NCI-H2107 (cell line): ENCODE results near the gene RNF213.
"Not testable (repeated sequence)": the region's sequence is repeated elsewhere in the genome, so short reads cannot be mapped to it uniquely, and the experiment has no call there.

ENCODE experiments used
- DNase-seq: peaks from one replicate; lab custom pipeline; 2025; lab: John Stamatoyannopoulos, UW

RNF213 gene

DNA sequence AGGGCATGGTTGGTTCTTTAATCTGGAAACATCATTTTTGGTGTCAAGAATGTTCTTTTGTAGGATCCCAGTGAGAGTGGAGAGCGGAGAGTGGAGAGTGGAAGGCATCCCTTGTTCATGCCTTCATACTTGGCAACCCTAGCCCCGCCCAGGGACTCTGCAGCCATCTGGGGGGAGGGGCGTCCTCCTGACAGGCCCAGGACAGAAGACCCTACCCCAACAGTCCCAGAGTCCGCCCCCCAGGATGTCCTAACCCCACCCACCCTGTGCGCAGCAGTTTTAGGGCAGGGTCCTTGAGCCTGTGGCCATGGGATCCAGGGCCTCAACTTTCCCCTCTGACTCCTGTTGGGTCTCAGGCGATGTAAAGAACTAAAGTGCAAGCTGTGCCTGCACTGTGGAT is 36.0 kb upstream of the RNF213 start:
- DNase-seq: no peak

DNA sequence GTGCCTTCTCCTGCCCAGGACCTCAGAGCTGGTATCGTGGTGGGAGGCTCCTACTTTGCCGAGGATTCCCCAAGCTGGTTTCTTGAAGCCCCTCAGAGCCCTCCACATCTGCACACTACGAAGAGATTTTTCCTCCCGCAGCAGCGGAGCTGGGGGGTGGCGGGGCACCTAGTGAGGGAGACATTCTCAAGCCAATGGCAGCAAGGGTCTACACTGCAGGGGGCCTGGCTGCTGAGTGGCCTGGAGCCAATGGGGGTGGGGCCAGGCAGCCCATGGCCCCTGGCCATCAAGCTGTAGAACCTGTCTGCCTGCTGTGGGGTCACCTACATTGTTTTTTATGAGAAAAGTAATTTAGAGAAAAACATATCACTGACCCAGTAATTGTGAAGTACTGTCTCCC is 35.4 kb upstream of the RNF213 start:
- DNase-seq: no peak

DNA sequence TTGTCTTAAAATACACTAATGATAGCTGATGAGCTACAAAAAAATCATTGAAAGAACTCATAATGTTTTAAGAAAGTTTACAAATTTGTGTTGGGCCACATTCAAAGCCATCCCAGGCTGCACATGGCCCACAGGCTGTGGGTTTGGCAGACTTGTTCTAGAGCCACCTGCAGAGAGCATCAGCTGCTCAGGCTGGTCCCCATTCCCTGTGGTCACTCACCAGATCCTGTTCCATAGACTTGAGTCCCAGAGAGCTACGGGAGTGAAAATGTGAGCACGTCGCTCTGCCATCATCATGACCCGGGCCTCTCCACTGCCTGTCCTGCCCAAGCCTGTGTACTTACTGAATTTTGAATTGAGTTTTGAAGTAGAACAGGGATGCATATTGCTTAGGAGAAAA is 33.5 kb upstream of the RNF213 start:
- no peak for DNase-seq

DNA sequence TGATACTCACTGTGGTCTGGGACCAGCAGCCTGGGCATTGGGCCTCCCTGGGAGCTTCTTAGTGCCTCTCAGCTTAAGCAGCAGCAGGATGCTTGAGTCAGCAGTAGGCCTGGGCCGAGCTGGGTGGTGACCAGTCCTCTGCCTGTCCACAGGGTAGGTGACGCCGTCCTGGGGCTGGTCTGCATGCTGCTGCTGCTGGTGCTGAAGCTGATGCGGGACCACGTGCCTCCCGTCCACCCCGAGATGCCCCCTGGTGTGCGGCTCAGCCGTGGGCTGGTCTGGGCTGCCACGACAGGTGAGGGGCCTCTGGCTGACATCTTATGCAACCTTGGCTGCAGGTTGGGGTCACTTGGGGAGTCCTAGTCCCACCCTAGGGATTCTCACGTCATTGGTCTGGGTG is 33.0 kb upstream of the RNF213 start:
- no peak for DNase-seq

DNA sequence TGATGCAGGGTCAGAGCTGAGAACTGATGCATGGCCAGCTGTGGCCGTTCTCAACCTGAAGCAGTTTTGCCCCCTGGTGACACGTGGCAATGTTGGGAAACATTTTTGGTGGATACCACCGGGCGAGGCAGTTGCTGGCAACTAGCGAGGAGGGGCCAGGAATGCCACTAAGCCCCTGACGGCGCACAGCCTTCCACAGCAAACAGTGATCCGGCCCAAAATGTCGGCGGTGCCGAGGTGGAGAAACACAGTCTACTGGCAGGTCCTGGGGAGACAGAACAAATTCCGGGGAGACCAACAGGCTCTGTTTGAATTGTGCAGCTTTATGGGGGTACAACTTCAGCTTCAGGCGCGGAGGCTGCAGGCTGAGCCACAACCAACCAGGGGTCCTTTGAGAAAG is 32.2 kb upstream of the RNF213 start:
- no peak for DNase-seq

DNA sequence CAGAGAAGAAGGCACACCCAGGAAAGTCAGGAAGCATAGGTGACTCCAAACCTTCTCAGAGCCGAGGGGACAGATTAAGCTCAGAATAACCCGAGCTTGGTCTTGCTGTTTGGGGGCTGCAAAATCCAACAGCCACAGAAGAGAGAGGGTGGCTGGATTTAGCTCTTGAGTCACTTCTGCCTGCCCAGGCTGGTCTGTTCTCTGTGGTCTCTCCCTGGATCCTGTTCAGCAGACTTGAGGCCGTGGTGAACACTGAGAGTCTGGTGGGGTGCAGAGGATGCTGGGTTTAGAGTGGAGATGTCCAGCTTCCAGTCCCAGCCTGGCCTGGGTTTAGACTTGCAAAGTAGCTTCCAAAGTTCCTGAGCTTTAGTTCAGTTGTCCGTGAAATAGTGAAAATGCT is 31.6 kb upstream of the RNF213 start:
- no peak for DNase-seq

DNA sequence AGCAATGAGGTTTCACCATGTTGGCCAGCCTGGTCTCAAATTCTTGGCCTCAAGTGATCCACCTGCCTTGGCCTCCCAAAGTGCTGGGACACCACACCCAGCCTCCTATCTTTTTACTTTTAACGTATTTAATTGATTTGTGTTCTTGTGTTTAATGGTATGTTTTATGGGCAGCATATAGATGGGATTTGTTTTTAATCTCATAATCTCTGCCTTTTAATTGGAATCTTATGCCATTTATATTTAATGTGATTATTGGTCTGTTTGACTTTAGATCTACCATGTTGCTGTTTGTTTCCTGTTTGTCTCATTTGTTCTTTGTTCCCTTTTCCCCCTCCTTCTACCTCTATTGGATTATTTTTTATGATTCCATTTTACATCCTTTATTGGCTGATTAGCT is 28.2 kb upstream of the RNF213 start:
- no peak for DNase-seq

GRCh38 chr17:80233202-80233601 is 27.4 kb upstream of the RNF213 start:
- no peak for DNase-seq

DNA sequence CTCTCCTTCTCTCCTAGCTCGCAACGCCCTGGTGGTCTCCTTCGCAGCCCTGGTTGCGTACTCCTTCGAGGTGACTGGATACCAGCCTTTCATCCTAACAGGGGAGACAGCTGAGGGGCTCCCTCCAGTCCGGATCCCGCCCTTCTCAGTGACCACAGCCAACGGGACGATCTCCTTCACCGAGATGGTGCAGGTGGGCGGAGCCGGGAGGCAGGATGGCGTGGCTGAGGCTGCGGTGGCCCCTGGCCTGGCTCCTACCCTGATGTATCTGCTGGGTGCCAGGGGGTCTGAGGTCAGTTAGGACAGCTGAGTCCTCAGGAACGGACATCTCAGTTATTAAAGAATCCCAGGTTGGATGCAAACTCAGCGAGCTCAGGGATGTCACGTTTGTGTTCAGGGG is 23.7 kb upstream of the RNF213 start:
- no peak for DNase-seq

GRCh38 chr17:80237386-80237785 is 23.3 kb upstream of the RNF213 start:
- DNase-seq: no peak

DNA sequence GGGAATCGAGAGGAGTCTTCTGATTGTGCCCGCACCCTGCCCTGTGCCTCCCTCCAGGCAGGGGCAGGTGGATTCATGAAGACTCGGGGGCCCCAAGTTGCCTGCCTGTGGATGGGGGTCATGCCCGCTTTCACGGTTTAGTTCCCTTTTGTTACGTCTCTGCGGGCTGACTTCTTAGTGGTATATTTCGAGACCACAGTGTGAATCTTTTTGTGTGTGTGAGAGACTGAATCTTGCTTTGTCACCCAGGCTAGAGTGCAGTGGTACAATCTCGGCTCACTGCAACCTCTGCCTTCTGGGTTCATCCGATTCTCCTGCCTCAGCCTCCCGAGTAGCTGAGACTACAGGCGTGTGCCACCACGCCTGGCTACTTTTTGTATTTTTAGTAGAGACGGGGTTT is 18.1 kb upstream of the RNF213 start:
- no peak for DNase-seq

DNA sequence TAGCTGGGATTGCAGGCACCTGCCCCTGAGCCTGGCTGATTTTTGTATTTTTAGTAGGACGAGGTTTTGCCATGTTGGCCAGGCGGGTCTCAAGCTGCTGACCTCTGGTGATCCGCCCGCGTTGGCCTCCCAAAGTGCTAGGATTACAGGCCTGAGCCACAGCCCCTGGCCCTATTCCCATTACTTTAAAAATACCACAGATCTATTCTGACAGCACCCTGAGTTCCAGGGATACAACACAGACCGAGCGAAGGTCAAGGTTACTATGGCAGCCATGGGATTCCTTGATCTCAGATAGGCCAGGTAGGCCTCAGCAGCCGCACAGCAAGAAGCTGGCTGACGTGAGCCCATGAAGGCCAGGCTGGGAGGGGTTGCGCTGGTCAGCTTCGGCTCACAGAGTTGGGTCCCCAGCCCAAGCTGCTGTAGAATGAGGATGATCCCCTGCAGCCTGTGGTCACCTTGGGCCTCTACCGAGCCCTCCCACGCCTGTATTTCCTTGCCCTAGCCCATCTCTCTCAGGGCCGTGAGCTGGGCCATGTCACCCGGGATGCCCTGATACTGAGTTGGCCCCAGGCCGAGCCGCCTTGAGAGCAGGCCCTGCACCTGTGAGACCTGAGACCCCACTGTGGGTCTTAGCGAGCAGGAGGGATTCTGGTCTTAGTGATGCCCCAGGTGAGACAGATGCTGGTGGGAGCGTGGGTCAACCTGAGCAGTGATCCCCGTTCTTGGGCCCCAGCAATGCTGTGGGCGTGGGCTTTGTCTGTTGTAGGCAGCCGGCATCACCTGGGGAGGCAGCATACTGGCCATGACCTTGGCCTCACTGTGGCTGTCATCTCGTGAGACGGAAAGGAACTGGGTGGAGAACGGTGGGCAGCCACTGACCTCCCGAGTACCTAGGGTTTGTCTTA is 16.9 kb upstream of the RNF213 start:
- DNase-seq: no peak

- not testable (repeated sequence) for DNase-seq
Observed at GRCh38 chr17:80244448-80244847, 16.2 kb upstream of the RNF213 start.

DNA sequence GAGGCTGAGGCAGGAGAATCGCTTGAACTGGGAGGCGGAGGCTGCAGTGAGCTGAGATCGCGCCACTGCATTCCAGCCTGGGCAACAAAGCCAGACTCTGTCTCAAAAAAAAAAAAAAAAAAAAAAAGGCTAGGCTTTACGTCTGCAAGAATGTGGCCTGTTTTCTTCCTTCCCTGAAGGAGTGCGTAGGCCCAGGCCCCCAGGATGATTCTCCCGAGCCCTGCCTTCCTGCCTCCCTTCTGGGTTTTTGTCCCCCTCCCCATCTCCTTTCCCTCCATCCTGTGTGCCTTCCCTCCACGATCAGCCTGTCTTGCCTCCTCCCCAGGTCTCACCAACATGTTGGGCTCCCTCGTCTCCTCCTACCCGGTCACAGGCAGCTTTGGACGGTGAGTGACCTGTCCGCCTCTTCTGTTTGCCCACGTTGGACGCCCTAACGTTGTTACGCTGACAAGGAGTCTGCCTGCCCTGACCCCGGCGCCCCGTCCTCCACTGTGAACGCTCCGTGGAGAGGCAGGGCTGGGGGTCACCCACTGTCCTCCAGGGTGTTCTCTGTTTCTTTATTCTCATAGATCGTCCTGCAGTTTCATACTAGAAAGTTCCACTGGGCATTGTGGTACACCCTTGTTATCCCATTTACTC is 15.7 kb upstream of the RNF213 start:
- no peak for DNase-seq

DNA sequence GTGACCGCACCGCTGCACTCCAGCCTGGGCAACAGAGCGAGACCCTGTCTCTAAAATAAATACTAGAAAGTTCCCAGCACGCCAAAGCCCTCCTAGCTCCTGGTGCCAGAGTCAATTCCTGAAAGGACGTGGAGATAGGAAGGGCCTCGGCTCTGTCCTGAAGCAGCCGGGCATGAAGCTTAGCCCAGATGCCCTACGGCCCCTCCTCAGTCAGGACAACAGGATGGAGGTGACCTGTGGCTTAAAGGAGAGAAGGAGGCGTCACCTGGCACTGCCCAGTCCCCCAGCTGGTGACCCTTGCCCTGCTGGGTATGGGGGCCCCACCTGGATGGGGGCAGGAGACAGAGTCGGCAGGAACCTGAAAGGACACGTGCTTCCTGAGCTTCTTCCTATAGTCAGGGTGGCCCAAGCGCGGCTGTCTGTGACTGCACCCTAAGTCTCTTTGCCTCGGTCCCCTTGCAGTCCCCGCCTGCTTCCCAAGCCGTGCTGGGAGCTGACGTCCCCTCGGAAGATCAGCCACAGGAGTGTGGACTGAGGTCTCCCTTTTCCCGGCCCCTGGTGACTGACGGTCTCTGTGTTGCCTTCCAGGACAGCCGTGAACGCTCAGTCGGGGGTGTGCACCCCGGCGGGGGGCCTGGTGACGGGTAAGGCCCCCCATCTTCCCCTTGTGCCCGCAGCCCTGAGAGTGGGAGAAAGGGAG is 14.9 kb upstream of the RNF213 start:
- no peak for DNase-seq

DNA sequence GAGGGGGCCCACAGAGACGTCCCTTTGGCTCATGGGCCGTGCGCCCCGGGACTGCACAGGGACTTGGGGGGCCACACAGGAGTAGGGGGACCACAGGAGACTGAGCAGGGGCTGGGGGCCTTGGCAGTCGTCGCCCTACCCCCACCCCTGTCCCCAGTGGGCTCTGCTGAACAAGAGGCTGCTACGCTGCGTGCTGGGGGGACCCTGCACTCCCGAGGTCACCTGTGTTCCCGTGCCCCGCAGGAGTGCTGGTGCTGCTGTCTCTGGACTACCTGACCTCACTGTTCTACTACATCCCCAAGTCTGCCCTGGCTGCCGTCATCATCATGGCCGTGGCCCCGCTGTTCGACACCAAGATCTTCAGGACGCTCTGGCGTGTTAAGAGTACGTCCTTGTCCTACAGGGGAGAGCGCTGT is 14.4 kb upstream of the RNF213 start:
- no peak for DNase-seq

DNA sequence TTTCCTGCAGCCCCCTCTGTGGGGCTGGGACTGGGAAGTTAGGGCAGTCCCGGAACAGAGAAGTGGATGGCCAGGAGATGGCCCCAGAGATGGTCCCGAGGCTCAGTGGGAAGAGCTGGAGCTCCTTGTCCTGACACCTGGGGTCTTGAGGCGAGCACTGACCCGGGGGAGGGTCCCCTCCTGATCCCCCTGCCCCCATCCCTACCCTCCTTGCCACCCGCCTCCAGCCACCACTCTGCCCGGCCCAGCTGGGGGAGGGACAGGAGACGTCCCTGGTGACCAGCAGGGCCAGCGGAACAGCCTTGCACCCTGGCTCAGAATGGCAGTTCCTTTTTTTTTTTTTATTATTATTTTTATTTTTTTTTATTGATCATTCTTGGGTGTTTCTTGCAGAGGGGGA is 13.9 kb upstream of the RNF213 start:
- no peak for DNase-seq

- no peak for DNase-seq
Observed at GRCh38 chr17:80247561-80247960, 13.1 kb upstream of the RNF213 start.

GRCh38 chr17:80248001-80248893 is 12.4 kb upstream of the RNF213 start:
- no peak for DNase-seq

DNA sequence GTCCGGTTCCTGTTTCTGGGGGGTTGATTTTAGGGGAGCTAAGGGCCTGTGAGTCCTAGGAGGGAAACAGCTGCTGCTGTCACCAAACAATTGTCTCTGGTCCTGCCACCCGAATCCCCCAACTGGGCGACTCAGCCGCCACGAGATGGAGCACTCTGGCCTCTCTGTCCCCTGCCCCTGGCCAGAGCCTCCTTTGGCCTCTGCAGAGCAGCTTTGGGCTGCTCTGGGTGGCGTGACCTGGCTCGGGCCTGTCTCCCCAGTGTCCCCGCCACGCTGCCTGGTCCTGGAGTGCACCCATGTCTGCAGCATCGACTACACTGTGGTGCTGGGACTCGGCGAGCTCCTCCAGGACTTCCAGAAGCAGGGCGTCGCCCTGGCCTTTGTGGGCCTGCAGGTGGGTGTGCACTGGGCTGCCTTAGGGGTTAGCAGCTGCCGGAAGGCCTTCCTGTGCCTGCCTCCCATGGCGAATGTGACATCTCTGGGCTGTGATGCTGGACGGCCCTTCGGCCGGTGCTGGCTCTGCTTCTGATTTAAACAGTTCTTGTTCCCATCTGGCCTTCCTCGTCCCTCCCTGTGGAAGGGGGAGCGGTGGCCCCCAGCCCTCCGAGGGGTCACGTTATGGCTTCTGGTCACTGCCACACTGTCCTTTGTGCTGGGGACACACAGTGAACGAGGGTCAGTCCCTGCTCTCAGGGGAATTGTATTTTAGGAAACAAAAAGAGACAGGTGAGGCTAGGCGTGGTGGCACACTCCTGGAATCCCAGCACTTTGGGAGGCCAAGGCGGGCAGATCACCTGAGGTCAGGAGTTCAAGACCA is 11.6 kb upstream of the RNF213 start:
- DNase-seq: no peak

DNA sequence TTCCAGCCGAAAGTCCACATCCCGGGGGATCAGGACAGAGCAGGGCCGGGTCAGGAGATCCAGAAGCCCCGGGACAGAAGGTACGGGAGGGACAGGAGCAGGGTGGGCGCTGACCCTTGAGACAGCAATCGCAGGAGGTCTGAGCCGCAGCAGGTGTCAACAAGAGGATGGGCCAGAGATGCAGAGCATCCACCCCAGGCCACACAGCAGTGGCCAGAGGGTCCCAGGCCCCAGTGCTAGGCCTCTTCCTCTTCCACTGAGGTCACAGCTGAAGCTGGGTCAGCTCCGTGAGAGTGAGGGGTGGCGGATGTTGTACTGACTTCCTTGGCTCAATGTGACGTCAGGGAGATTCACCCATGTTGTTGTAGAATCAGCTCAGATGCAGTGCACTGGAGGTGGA is 8.7 kb upstream of the RNF213 start:
- no peak for DNase-seq
